ENCODE results near the gene FAM83E.
"Not testable (repeated sequence)": the region's sequence is repeated elsewhere in the genome, so short reads cannot be mapped to it uniquely, and the experiment has no call there.

The FAM83E gene

DNA sequence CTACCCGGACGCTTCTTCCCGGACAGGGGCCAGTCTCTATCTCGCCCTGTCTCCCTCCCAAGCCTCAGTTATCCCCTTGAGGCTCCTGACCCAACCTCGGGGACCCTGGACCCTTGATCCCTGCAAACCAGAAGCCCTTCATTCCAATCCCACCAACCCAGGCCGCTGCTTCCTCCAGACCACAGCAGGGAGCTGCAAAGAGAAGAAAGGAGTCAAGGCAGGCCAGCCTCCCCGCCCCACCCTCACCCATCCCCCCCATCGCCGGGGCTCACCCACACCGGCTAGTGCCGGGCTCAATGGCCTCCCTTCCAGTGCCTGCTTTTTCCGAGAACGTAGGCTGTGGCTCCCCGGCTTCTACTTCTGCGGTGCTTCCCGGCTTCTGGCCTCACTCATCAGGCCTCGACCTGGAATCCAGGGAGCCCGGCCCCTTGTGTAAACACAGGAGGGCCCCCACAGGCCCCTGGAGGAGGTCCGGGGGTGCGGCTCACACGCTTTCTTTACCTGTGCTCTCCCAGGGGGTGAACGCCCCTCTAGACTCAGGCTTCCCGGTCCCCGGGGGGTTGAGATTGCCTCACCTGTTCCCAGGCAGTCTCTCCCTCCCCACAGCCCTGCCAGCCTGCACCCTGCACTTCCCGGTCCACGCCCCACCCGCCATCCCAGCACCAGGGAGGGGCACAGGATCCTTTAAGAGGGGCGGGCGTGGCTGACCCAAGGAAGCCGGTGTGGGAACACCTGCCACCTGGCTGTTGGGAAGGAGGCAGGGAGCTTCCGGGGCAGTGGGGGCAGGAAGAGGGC is at the start of gene FAM83E:
Gene FAM83E, minus strand, starts transcription at position 641 of the 795 bp plus-strand sequence. CDS start 1,704 bp downstream, outside the sequence.
- H3K27me3 ChIP-seq (ENCODE audit: control insufficient read depth, insufficient read depth, low read length) = no peaks in the 10 kb centered on the region
- no peak within 1 kb of the TSS for H3K27ac ChIP-seq (ENCODE audit: low read depth, low read length)
- peak within 1 kb of the TSS; percentile 28 for H3K9ac ChIP-seq (ENCODE audit: low read length)
- H3K36me3 ChIP-seq (ENCODE audit: control insufficient read depth, insufficient read depth, low read length) = peaks cover 24% of the 10 kb centered on the region
- peaks cover 14% of the 10 kb centered on the region for H3K4me1 ChIP-seq (ENCODE audit: control insufficient read depth, insufficient read depth, low read length)
- peak within 1 kb of the TSS; percentile 58 for H3K4me3 ChIP-seq (ENCODE audit: low read length)

DNA sequence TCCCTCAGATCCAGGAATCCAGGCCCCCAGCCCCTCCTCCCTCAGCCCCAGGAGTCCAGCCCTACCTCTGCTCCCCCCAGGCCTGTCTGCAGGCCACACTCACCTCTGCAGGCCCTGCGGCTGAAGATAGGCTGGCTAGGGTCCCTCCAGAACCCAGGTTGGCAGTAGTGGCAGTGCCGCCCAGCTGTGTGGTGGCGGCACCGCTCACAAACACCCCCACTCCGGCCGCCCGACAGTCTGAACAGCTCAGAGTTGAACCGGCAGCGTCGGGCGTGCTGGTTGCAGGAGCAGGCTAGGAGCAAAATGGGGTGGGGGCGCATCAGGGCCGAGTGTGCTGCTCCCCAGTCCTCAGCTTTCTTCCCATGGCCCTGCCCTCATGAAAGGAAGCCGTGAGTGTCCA is 49.6 kb upstream of the FAM83E start:
- no peak overlapping the region for H3K27ac ChIP-seq (ENCODE audit: low read depth, low read length)
- H3K9ac ChIP-seq (ENCODE audit: low read length) = no peak overlapping the region
- H3K4me3 ChIP-seq (ENCODE audit: low read length) = no peak overlapping the region
- H3K4me1 ChIP-seq (ENCODE audit: control insufficient read depth, insufficient read depth, low read length) = peaks cover 5% of the 10 kb centered on the region
- no peaks in the 10 kb centered on the region for H3K36me3 ChIP-seq (ENCODE audit: control insufficient read depth, insufficient read depth, low read length)
- no peaks in the 10 kb centered on the region for H3K27me3 ChIP-seq (ENCODE audit: control insufficient read depth, insufficient read depth, low read length)

DNA sequence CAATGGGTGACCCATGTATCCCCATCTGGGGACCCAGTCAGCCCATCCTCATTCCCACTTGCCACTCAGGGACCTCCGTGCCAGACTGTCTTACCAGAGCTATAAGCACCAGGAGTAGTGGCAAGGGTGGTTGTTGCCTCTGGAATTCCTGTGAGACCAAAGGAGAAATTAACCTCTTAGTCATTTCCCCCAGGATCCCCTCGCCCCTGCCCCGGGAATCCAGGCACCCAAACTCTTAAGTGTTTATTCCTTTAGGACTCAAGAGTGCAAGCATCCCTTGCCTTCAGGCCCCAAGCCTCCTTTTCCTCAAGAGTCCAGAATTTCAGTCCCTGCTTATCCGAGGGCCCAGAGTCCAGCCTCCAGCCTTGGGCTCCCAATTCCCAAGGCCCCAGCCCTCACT is 48.8 kb upstream of the FAM83E start:
- Histone ChIP-seq H3K9ac (ENCODE audit: low read length) (no peak overlapping the region), H3K27ac (ENCODE audit: low read depth, low read length) (no peak overlapping the region), H3K27me3 (ENCODE audit: control insufficient read depth, insufficient read depth, low read length) (no peaks in the 10 kb centered on the region), H3K36me3 (ENCODE audit: control insufficient read depth, insufficient read depth, low read length) (no peaks in the 10 kb centered on the region), H3K4me1 (ENCODE audit: control insufficient read depth, insufficient read depth, low read length) (peaks cover 5% of the 10 kb centered on the region), H3K4me3 (ENCODE audit: low read length) (no peak overlapping the region)

DNA sequence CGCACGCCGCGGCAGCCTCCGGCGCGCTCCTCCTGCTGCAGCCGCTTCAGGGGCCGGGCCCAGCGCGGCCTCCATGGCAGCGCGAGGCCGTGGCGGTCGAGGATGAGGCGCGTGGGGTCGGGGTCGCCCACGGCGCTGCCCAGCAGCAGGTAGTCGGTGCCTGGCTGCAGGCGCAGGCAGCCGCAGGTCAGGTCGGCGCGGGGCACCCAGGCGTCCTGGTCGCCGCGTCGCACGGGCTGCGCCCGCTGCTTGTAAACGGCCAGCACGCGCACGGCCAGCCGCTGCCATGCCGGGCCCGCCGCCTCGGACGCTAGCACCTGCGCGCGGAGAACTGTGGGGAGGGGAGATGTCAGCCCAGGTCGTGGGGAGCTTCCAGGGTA is 46.8 kb upstream of the FAM83E start:
- no peak overlapping the region for H3K4me3 ChIP-seq (ENCODE audit: low read length)
- no peak overlapping the region for H3K9ac ChIP-seq (ENCODE audit: low read length)
- H3K27ac ChIP-seq (ENCODE audit: low read depth, low read length) = no peak overlapping the region
- no peaks in the 10 kb centered on the region for H3K36me3 ChIP-seq (ENCODE audit: control insufficient read depth, insufficient read depth, low read length)
- no peaks in the 10 kb centered on the region for H3K27me3 ChIP-seq (ENCODE audit: control insufficient read depth, insufficient read depth, low read length)
- peaks cover 5% of the 10 kb centered on the region for H3K4me1 ChIP-seq (ENCODE audit: control insufficient read depth, insufficient read depth, low read length)

DNA sequence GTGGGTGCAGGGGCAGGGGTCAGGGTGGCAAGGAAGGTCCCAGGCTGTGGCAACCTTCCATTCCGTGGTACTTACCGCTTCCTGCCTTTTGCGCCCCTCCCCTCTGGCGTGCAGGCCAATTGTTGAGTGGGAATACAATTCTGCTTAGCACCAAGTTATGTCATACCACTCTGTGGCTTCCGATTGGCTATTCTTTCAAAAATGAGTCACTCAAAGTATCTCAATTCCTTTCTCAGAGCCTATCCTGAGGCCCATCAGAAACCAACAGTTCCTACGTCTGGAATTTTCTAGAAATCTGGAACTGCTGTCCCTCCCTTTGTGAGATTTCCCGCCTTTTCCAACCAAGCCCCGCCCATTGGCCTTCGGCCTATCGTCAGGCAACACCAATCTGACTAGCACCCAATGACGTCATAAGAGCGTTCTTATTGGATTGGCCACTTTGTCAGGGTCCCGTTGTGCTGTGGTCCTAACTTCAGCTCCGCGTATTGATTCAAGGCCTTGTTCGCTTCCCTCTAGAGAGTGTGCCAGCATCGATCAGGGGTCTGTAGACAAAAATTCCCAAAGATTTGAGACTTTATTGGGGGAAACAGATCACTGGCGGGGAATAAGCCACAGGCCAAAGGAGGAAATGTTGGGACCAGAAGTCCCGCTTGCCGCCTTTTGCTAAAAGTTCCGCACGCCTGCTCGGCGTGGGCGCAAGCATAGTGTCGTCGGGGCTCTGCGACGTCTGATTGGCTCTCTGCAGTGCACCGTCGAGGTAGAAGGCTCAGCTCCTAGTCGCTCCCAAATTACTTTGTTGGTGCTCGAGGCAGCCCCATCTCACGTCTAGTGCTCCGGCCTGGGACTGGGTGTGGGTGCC is 46.2 kb upstream of the FAM83E start:
- H3K36me3 ChIP-seq (ENCODE audit: control insufficient read depth, insufficient read depth, low read length) = no peaks in the 10 kb centered on the region
- no peaks in the 10 kb centered on the region for H3K27me3 ChIP-seq (ENCODE audit: control insufficient read depth, insufficient read depth, low read length)
- H3K4me3 ChIP-seq (ENCODE audit: low read length) = peak overlapping the region; percentile 0
- peaks cover 5% of the 10 kb centered on the region for H3K4me1 ChIP-seq (ENCODE audit: control insufficient read depth, insufficient read depth, low read length)
- H3K9ac ChIP-seq (ENCODE audit: low read length) = no peak overlapping the region
- H3K27ac ChIP-seq (ENCODE audit: low read depth, low read length) = peak overlapping the region; percentile 16

DNA sequence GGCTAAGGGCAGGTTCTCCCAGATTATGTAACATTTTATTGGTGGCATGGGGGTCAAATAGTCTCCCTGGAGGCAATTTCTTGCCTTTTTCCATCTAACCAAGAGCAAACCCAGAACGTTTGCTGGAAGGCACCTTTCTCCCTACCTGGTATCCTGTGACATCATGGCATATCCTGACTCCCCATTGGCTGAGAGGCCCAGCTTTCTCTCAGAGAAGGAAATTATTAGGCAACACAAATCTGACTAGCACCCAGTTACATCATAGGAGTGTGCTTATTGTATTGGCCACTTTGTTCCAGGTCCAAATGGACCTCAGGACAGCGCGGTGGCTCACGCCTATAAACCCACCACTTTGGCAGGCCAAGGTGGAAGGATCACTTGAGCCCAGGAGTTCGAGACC is 44.9 kb upstream of the FAM83E start:
- Histone ChIP-seq H3K4me3 (ENCODE audit: low read length) (no peak overlapping the region), H3K27me3 (ENCODE audit: control insufficient read depth, insufficient read depth, low read length) (no peaks in the 10 kb centered on the region), H3K4me1 (ENCODE audit: control insufficient read depth, insufficient read depth, low read length) (peaks cover 5% of the 10 kb centered on the region), H3K27ac (ENCODE audit: low read depth, low read length) (no peak overlapping the region), H3K9ac (ENCODE audit: low read length) (no peak overlapping the region), H3K36me3 (ENCODE audit: control insufficient read depth, insufficient read depth, low read length) (no peaks in the 10 kb centered on the region)

DNA sequence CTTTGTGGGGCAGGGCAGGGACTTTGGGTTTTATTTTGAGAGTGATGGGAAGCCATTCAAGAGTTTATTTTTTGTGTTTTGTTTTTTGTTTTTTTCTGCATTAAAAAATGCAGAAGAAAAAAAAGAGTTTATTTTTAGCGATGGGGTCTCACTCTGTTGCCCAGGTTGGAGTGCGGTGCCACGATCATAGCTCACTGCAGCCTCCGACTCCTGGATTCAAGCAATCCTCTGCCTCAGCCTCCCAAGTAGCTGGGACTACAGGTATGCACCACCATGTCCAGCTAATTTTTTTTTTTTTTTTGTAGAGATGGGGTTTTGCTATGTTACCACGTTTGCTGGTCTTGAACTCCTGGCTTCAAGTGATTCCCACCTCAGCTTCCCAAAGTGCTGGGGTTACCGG is 43.6 kb upstream of the FAM83E start:
- H3K27ac ChIP-seq (ENCODE audit: low read depth, low read length) = no peak overlapping the region
- no peaks in the 10 kb centered on the region for H3K36me3 ChIP-seq (ENCODE audit: control insufficient read depth, insufficient read depth, low read length)
- peaks cover 5% of the 10 kb centered on the region for H3K4me1 ChIP-seq (ENCODE audit: control insufficient read depth, insufficient read depth, low read length)
- H3K27me3 ChIP-seq (ENCODE audit: control insufficient read depth, insufficient read depth, low read length) = no peaks in the 10 kb centered on the region
- H3K4me3 ChIP-seq (ENCODE audit: low read length) = no peak overlapping the region
- H3K9ac ChIP-seq (ENCODE audit: low read length) = no peak overlapping the region

DNA sequence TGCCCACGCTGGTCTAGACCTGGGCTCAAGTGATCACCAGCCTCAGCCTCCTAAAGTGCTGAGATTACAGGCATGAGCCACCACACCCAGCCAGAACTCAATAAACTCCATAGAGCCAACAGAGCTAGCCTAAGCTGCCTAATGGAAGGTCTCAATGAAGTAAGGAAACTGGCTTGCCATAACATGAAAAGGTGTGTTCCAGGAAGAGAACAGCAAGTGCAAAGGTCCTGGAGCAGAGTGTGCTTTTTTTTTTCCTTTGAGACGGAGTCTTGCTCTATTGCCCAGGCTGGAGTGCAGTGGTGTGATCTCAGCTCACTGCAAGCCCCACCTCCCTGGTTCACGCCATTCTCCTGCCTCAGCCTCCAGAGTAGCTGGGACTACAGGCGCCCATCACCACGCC is 43.0 kb upstream of the FAM83E start:
- not testable (repeated sequence) for H3K4me1 ChIP-seq (ENCODE audit: control insufficient read depth, insufficient read depth, low read length); H3K4me3 ChIP-seq (ENCODE audit: low read length); H3K9ac ChIP-seq (ENCODE audit: low read length); H3K27me3 ChIP-seq (ENCODE audit: control insufficient read depth, insufficient read depth, low read length); H3K36me3 ChIP-seq (ENCODE audit: control insufficient read depth, insufficient read depth, low read length); H3K27ac ChIP-seq (ENCODE audit: low read depth, low read length)

DNA sequence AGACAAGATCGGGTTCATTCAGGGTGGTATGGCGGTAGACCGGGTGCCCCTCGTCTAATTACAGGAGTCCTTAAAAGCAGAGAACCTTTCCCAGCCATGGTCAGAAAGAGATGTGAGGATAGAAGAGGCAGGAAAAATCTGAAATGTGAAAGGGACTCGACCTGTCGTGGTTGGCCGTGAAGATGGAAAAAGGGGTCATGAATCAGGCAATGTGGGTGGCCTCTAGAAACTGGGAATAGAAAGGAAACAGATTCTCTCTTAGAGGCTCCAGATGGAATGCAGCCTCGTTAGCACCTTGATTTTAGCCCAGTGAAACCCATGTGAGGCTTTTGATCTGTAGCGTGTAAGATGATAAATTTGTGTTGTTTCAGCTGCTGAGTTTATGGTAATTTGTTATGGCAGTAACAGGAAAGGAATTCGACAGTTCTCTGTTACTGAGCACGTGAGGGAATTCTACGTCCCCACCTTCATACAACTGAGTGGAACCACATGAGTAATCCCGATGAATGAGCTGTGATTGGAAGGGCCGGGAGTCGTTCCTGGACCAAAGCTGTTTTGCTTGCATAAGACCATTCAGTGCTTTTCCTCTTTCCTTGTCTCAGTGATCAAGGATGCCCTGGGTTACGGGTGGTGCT is 42.1 kb upstream of the FAM83E start:
- H3K27me3 ChIP-seq (ENCODE audit: control insufficient read depth, insufficient read depth, low read length) = no peaks in the 10 kb centered on the region
- no peak overlapping the region for H3K9ac ChIP-seq (ENCODE audit: low read length)
- H3K4me3 ChIP-seq (ENCODE audit: low read length) = no peak overlapping the region
- H3K36me3 ChIP-seq (ENCODE audit: control insufficient read depth, insufficient read depth, low read length) = no peaks in the 10 kb centered on the region
- peaks cover 5% of the 10 kb centered on the region for H3K4me1 ChIP-seq (ENCODE audit: control insufficient read depth, insufficient read depth, low read length)
- H3K27ac ChIP-seq (ENCODE audit: low read depth, low read length) = no peak overlapping the region

DNA sequence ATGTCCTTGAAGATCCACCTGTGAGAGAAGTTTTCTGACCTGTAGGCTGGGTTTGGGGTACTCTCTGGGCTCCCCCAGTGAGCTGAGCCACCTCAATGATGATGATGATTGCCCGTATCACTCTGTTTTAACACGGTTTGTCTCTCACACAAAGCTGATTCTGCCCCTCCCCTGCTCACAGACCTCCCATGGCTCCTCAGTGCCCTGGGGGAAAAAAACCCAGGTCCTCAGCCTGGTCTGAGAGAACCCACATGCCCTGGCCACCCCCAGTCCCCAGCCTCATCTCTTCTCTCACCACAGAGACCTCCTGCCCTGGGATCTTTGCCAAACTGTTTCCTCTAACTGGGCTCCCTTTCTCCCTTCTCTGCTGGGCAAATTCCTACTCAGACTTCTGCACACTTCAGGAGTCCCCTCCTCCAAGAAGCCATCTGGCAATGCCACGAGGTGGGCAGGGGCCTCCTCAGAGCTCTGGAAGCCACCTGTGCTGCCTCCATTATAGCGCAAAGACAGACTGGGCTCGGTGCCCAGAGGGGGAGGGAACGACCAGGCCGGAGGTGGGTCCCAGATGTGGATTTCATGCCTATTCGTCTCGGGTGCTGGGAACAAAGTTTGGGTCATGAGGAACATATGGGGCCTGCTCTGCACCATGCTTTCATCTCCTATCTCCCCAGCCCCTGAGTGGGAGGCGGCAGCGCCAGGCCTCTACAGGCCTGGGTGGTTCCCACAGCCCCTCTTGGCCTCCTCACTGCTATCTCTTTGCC is 39.6 kb upstream of the FAM83E start:
- no peaks in the 10 kb centered on the region for H3K4me1 ChIP-seq (ENCODE audit: control insufficient read depth, insufficient read depth, low read length)
- no peak overlapping the region for H3K4me3 ChIP-seq (ENCODE audit: low read length)
- H3K36me3 ChIP-seq (ENCODE audit: control insufficient read depth, insufficient read depth, low read length) = no peaks in the 10 kb centered on the region
- no peak overlapping the region for H3K27ac ChIP-seq (ENCODE audit: low read depth, low read length)
- no peaks in the 10 kb centered on the region for H3K27me3 ChIP-seq (ENCODE audit: control insufficient read depth, insufficient read depth, low read length)
- H3K9ac ChIP-seq (ENCODE audit: low read length) = no peak overlapping the region

DNA sequence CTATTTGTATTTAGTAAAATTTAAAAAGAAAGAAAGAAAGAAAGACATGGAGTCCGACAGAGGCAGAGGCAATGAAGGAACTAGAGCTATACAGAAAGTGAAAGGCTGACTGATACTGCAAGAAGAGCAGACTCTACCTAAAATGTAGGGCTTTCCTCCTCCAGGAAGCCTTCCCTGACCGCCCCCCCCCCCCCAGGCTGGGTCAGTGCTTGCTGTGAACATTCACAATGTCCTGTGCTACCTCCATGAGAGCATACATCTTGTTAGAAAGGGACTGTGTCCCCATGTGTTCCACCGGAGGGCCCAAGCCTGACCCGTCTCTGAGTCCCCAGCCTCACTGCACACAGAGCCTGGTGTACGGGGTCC is 36.8 kb upstream of the FAM83E start:
- no peaks in the 10 kb centered on the region for H3K4me1 ChIP-seq (ENCODE audit: control insufficient read depth, insufficient read depth, low read length)
- no peaks in the 10 kb centered on the region for H3K36me3 ChIP-seq (ENCODE audit: control insufficient read depth, insufficient read depth, low read length)
- no peak overlapping the region for H3K9ac ChIP-seq (ENCODE audit: low read length)
- no peaks in the 10 kb centered on the region for H3K27me3 ChIP-seq (ENCODE audit: control insufficient read depth, insufficient read depth, low read length)
- H3K27ac ChIP-seq (ENCODE audit: low read depth, low read length) = no peak overlapping the region
- H3K4me3 ChIP-seq (ENCODE audit: low read length) = no peak overlapping the region

Measured in rectal smooth muscle tissue (tissue), 1 donor.